ENCODE results near the gene MED13L. TPM values are rescaled to one million over a fixed set of nuclear protein-coding genes. Genes with fewer than 3 reads are reported as not detected.
A peak's percentile ranks its signal among the peaks of the same experiment; 100 is the strongest.
"Not testable (repeated sequence)": the region's sequence is repeated elsewhere in the genome, so short reads cannot be mapped to it uniquely, and the experiment has no call there.

Gene MED13L
- total RNA-seq, 1 experiment from 2014 or later, result 37.8 TPM

DNA sequence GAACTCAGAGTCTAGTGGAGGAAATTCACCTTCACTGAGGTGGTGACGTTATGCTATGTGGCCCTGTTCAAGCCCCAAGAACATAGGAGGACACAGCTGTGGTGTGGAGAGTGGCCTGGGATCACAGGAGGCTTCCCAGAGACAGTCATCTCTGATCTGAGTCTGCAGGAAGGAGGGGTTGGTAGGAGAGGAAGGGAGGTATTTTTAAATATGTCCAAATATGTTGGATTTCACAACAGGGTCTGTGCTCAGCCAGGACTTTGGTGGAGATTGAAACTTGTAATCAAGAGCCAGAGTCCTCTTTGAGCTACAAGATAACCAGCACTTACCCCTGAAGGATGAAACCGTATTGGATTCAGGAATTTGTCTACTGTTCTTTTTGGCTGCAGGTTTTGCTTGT lies 26.4 kb upstream of the MED13L start:
- DNase-seq (ENCODE audit: low spot score), result no peak

DNA sequence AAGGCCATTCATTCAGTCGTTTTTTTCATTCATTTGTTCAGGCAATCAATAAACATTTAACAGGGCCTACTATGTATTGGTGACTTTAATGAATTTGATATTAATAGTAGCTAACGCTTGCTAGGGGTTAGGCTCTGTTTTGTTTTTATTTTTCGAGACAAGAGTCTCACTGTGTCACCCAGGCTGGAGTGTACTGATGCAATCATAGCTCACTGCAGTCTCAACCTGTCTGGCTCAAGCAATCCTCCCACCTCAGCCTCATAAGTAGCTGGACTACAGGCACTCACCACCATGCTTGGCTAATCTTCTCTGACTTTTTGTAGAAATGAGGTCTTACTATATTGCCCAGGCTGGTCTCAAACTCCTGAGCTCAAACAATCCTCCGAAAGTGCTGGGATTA lies 25.6 kb upstream of the MED13L start:
- DNase-seq (ENCODE audit: low spot score), result no peak

DNA sequence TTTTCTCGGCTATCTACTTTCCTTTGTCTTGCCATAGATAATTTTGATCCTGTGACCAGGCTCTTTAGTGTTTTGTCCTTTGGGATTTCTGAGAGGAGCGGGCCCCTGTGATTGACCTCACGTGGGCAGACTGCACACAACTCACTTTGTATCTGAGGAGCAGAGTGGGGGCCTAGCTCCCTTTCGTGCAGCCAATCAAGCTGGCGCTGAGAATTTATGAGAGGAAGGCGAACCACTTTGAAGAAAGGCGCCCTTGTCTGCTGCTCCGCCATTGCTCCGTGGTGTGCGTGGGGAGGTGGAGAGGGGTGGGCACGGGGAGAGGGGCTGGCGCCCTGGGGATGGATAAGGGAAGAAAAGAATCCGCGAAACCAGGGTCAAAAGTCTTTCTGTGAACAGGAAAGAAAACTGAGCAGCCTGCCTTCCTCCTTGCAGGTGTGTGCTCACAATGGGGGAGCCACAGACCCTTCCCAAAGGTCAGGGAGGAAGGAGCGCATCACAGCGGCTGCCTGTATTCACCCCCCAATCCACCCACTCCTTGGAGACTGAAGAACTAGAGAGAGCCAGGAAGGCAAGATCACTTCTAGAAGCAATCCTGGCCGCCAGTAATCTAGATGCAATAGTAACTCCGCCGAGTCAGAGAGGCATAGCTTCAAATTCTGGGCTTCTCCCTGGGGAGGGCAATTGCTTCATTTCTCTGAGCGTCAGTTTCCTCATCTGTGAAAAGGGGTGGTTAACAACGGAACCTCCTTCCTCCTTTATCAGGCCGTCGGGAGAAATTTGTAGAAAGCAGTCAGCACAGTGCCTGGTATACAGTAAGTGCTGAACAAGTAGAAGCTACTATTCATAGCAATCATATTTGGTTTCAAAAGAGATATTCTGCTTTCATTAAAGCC lies 24.9 kb upstream of the MED13L start:
- DNase-seq (ENCODE audit: low spot score), result no peak

DNA sequence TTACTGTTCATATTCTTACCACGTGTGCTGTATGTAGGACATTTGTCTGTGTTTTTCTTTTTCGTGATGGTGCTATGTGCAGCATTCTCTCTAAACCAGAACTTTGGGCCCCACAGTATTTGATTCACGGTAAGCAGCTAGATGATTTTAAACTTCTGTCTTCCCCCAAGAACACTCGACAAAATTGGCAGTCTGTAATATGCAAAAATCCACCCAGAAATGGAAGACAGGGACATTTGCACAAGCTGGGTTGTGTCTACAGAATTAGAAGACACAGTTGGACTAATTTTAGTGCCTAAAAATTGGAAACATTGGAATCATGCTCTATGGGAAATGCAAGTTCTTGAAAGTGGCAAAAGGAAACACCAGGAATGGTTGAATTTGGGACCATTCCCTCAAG lies 24.1 kb upstream of the MED13L start:
- DNase-seq (ENCODE audit: low spot score), result no peak

DNA sequence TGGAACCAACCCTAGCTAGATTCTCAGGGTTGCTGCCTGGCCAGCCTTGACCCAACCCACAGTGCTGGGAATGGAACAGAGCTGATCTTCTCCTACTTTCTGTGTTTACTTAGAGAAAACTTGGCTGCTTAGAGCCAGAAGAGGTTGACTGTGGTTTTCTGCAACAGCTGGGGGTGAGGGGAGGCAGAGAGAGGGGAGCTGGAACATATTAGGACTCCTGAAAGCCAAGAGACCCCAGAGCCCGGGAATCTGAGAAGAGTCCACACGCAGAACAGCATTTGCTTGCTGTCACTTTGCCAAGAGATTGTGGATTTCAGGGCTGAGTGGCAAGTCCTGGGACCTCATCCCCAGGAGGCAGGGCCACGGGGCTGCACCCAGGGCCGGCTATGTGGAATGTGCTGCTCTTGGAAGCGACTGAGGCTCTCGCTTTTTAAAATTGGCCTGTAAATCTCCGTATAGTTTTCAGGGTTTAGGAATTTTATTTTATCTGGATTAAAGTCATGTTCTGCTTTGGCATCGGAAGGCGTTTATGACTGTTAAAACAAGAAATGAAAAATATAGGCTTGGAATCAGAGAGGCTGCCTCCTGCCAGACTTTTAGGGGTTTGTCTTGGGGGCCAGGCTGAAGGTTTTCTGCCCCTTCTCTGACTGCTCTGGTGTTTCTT lies 22.3 kb upstream of the MED13L start:
- no peak for DNase-seq (ENCODE audit: low spot score)

DNA sequence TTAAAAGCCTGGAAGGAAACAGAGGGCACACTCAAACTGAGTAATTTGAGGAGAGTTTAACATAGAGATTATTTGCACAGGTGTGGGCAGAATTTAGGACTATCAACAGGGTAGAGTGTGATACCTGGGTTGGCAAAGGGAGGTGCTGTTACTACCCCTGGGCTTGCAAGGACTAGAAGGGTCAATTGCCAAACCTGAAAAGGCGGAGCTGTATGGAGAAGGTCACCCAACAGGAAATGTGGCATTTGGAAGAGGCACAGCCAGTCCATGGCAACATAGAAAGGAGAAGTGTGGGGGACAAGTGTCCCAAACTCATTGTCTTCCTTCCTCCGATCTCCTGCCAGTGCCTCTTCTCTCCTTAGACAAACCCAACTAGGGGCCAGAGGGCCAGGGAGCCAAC lies 21.6 kb upstream of the MED13L start:
- DNase-seq (ENCODE audit: low spot score), result no peak

DNA sequence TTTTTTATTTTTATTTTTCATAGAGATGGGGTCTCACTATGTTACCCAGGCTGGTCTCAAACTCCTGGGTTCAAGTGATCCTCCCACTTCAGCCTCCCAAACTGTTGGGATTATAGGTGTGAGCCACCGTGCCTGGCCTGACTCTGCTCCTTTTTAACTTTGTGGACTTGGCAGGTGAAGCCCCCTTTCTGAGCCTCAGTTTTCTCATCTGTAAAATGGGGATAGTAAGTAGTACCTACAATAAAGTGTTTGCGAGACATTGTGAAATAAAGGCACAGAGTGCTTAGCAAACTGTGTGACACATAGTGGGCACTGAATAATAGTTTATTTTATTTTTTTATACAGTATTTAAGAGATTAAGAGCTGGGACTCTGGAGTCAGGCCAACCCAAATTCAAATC lies 21.1 kb upstream of the MED13L start:
- no peak for DNase-seq (ENCODE audit: low spot score)

DNA sequence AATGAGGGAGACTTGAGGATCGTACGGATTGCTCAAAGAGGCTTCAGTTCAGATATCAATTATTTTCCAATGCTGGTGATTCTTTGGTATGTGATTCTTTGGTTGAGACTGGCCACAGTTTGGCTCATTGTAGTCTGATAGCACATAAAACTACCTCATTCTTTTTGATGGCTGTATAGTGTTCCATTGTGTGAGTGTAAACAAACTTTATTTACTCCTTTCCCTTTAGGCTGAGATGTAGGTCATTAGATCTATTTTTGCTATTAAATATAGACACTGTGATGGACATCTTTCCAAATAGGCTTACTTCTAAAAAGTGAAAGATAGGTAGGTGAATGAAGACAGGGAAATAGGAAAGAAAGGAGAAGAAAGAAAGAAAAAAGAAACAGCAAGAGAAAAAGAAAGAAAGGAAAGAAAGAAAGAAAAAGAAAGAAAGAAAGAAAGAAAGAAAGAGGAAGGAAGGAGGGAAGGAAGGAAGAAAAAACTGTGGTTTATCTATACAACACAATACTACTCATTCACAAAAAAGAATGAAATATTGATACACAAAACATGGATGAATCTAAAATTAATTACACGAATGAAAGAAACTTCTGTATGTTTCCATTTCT lies 19.8 kb upstream of the MED13L start:
- no peak for DNase-seq (ENCODE audit: low spot score)

DNA sequence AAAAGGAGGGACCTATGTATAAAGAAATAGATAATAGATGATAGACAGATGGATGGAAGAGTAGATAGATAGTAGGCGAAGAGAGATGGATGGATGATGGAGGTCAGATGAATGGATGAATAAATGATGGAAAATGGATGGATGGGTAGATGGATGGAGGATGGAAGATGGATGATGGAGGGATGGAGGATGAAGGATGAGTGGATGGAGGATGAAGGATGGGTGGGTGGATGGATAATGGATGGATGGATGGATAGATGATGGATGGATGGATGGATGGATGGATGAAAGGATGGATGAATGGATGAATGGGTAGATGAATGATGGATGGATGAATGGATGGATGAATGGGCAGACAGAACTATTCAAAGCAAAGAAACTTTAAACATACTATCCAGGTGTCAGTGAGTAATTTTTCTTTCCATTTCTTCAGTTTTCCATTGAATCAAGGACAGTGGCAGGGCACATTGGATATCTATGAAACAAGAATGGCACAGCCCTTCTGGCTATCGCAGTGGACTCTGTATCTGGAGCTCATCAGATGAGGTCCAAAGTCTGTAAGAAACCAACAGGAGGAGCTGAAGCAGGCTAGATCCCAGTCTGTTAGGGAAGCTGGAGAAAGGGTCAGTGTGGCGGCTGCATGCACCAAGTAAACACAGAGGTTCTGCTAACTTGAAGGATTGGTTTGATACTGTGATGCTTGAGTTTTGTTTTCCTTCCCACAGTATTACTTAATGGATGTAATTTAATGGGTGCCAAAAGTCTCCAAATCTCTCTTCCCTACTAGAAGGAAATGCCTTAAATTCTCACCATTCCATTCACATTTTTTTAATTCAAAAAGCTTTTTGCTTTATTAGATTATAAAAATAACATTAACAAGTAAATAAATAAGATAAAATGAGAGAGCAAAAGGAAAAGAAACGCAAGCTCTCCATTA lies 18.1 kb upstream of the MED13L start:
- peak; percentile 13 for DNase-seq (ENCODE audit: low spot score)

DNA sequence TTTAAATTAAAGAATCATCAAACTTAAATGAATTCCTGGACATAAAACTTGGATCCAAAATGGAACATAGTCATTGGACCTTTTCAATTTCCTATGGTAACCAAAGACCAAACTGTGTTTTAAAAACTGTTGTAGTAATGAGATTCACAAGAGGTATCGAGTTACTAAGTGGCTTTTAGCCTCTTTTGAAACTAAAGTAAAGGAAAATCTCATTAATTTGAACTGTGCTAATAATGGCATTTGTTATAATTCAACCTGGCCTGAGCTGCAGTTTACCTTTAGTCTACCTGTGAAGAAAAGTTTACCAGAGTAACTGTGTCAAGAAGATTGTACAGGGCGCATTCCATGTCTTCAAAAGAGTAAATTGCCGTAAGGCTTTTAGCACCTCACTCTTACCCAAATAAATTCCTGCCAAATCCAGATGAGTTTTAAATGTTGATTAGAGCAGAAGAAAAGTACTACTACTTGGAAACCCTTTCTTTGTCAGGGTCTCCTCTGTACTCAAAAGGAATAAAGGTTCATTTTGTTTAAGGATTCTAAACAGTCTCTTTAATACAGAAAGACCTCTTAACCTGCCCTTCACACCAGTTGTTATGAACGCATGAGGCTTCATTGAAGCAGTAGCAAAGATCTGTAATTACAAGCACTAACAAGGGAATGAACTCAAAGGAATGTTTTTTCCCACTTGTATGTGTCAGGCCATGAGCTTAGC lies 17.1 kb upstream of the MED13L start:
- no peak for DNase-seq (ENCODE audit: low spot score)

DNA sequence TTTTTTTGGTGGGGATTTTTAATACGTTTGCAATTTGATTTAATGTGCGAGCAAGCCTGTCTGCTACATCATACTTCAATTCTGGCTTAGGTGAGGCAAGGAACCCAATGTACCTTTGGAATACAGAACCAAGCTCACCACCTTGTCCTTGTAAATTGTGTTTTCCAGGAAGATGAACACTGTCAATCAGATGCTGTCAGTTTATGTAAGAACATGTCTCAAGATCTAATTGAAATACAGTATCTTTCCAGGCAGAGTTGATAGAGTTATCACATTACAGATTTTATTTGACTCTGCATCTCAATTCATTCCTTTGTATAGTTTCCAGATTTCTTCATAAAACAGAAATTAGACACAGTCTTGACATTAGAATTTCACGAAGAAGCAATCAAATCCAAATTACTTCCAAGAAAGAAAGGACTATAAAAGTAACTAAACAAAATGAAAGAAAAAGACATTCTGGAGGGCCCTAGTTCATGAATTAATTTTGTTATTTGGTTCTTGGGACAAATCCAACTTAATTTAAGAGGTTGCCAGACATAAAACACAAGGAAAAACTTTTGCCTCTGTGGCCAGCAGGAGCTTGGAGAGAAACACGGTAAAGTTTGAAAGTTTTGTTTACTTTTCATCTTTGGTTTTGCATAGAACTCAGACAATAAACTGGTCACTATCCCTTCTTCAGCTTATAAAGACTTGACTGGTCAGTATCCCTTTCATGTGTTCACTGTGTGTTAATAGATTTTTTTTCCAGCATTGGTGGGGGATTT lies 16.4 kb upstream of the MED13L start:
- DNase-seq (ENCODE audit: low spot score), result no peak

DNA sequence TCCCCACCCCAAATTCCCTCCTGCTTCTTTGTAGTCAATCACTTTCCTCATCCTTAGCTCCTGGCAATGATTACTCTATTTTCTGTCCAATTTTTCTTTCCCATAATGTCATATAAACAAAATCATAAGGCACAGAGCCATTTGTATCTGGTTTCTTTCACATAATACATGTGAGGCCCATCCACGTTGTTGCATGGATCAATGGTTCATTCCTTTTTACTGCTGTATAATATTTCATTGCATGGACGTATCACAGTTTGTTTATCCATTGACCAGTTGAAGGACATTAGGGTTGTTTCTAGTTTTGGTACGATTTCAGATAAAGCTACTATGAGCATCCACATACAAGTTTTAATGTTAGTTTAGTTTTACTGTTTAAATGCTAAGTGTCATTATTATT lies 13.7 kb upstream of the MED13L start:
- no peak for DNase-seq (ENCODE audit: low spot score)

DNA sequence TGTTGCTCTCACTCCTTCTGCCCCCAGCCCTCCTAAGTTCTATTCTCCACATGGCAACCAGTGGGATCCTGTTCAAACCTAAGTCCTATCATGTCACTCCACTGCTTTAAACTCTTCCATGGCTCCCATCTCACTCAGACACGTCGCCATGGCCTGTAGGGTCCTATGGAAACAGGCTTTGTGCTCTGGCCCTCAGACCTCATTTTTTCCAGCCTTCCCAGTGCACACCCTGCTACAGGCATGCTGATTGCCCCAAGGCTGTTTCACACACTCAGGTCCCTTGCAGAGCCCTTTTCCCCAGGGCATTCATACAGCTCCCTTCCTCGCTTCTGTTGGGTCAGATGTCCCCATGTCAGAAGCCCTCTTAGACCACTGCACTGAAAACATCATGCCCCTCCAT lies 11.2 kb upstream of the MED13L start:
- no peak for DNase-seq (ENCODE audit: low spot score)

DNA sequence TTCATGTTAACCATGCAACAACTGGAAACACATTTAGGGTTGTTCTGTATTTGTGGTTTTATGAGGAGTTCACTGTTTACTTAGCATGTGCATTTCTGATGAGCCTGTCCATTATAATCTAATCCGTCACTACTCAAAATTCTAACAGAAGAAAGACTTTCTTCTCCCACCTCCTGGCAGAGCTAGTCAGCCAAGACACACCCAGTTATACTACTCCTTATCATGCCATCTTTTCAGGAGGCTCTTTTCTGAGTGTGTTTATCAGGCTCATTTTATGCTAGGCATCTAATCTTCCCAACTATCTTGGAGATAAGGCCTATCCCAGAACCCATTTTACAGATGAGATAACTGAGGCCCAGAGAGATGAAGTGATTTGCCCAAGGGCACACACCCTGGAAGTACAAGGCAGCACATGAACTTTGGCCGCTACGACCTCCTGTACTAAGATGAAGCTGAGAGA lies 10.4 kb upstream of the MED13L start:
- no peak for DNase-seq (ENCODE audit: low spot score)

DNA sequence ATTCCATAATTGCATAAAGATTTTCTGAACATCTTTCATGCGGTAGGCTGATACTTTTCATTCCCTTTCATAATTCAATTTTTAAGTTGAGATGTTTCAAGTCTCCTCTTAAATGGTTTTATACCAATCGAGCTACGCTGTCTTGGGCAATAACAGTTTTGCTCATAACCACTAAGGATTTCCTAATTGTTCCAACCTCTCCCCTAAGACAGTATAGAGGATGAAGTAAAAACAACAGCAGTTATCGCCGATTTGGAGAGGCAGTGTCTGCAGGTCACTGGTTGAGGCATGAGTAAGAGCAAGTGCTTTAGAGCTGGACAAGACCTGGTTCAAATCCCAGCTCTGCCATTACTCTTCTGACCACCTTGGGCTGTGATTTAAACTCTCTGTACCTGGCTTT lies 6.9 kb upstream of the MED13L start:
- DNase-seq (ENCODE audit: low spot score), result no peak

DNA sequence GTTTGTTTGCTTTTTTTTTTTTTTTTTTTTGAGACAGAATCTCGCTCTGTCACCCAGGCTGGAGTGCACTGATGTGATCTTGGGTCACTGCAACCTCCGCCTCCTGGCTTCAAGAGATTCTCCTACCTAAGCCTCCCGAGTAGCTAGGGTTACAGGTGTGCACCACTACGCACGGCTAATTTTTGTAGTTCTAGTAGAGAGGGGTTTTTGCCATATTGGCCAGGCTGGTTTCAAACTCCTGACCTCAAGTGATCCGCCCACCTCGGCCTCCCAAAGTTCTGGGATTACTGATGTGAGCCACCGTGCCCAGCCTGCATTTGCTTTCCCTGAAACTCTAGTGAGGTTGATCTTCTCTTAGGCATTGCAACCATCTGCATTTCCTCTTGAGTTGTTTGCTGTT lies 6.4 kb upstream of the MED13L start:
- DNase-seq (ENCODE audit: low spot score), result not testable (repeated sequence)

DNA sequence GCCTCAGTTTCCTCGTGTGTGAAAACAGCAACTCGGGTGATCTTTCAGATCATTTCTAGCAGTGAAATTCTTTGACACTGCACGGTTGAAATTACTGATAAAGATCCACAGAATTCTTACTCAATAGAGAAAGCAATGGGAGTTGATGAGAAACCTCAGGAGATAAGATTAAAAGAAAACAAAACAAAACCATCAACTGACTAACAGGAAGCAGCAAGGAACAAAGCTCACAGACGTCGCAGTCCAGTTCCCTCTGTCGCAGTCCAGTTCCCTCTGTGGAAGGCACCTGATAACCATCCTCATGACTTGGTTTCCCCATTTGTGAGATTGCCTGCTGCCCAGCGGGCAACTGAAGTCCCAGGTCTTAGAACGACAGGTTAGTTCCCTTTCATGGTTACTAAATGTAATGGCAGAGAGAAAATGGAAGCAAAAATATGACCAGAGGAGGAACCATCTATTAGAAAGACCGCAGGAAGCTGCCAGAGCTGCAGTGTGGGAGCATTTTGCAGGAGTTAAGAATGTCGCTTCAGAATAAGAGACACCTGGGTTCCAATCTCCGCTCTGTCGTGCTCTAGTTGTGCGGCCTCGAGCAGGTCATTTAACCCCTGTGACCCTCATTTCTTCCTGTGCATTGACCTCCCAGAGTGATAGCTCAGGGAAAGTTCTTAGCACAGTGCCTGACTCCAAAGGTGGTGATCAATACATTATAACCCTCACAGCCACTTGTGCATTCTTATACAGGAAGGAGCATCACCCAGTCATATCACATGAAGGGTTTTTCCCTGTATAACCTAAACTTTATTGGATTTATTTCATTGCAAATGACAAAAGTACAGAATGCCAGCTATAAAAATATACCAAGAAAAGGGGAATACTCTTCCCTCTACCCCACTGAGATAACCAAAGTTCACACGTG lies 5.1 kb upstream of the MED13L start:
- no peak for DNase-seq (ENCODE audit: low spot score)

DNA sequence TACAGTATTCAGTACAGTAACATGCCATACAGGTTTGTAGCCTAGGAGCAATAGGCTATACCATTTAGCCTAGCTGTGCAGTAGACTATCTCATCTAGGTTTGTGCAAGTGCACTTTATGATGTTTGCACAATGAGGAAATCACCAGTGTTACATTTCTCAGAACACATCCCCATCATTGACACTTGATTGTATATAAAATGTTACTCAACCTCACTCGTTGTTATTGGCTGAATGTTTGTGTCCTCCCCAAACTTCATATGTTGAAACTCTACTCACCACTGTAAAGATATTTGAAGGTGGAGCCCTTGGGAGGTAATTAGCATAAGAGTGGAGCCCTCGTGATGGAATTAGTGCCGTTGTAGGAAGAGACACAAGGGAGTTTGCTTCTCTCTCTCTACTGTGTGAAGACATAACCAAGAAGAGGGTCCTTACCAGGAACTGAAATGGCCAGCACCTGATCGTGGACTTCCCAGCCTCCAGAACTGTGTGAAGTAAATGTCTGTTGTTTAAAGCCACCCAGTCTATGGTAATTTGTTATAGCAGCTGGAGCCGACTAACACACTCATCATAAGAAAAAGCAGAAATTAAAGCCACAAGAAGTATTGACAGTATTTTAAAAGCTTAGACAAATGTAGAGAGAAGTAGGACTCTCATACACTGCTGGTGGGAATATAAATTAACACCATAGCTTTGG lies 3.2 kb upstream of the MED13L start:
- no peak for DNase-seq (ENCODE audit: low spot score)

DNA sequence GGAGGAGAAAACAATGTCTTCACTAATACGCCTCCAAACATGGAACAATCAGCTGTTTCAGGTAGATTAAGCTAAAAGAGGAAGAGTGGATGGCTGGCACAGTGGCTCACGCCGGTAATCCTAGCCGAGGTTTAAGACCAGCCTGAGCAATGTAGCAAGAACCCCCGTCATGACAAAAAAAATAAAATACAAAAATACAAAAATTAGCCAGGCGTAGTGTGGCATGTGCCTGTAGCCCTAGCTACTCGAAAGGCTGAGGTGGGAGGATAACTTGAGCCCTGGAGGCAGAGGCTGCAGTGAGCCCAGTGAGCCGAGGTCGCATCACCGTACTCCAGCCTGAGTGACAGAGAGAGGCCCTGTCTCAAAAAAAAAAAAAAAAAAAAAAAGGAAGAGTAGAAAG lies 1.2 kb upstream of the MED13L start:
- no peak for DNase-seq (ENCODE audit: low spot score)

Measured in A172 (cell line).